Colon (tissue), 2 donors: ENCODE data around the gene GLB1L3.

ENCODE experiments used
- FAIRE-seq: peaks from 2 replicates; lab custom pipeline; 2012; peaks lifted over from hg19 to GRCh38; lab: Jason Lieb, UNC
- donor health status: control.
- donor health status: control.

GLB1L3 gene

DNA sequence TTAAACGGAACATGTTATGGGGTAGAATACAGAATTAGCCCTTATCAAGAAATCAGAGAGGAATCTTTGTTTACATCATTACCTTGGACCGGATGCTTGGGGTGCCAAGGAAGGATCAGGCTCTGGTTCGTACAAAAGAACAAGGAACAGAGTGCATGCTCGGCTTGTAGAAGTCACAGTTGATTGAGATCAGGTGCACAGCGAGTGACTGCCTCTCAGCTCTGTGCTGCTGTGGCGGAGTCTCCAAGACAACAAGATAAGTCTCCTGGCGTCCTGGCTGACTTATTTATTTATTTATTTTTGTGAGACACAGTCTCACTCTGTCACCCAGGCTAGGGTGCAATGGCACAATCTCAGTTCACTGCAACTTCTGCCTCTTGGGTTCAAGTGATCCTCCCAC lies 87.4 kb downstream of the GLB1L3 start:
- FAIRE-seq: no peak

DNA sequence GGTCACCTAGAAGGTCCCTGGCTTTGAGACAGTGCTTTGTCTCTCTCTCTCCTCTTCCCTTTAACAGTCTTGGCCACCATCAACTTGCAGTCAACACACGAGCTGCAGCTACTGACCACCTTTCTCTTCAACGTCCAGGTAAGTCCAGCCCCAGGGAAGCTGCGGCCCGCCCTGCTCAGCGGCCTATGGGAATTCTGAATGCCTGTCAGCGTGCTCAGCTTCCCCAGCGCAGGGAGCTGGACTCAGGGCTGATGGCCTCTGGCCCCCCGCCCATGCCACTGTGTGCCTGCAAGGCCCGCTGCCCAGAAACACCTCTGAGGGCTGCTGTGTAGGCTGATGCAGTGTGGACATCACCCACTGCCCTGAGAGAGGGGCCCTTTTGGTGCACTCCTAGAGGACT lies 88.1 kb downstream of the GLB1L3 start:
- no peak for FAIRE-seq

DNA sequence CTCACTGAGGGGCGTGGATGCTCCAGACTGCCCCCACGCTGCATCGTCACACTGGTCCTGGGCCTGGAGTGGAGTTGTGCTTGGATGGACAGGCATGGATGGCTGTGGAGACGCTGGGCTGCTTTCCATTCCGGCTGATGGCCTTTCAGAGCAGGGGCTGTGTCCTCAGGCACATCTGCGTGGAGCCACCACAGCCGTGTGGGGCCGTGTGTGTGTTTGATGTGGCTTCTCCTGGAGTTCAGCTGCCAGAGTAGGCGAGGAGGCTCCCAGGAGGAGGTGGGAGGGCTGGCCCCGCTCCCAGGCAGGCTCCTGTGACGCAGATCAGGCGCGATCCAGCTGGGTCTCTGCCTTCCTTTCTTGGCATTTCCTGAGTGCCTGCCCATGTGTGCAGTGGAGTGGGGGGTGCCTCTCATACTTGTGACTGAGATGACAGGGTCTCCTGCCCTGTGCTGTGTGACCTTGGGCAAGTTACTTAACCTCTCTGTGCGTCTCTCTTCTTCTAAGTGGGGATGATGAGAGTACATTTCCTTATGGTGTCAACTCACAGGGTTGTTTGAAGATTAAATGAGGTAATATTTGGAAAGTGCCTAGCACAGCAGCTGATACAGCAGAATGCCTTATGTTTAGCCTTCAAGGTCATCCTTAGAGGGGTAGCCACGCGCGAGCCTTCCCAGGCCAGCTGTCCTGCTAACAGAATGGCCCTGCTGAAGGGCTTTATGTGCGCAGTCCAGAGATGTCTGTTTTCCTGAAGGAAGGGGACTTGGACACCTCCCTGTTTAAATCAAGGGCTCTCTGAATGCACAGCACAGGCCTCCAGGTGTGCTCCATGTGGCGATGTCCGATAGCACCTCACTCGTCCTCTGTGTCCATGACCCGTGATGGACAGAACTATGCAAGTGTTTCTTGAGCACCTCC lies 89.1 kb downstream of the GLB1L3 start:
- FAIRE-seq: no peak

DNA sequence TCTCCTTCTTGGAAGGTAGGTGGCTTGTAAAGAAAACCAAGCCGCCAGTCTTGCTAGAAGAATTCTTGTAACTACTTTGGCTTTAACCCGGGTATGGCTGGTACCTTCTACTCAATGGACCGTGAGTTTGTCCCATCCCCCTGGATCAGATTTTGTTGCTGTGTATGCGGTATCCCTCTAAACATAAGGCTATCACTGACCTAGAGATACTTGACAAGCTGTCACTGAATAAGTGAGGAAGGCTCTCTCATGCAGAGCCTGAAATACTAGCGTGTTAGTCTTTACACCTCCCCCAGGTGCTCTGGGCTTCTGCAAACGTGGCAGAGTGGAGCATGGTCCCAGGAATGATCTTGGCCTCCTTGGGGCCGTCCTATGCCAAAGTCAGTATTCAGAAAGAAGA lies 90.1 kb downstream of the GLB1L3 start:
- FAIRE-seq: no peak

DNA sequence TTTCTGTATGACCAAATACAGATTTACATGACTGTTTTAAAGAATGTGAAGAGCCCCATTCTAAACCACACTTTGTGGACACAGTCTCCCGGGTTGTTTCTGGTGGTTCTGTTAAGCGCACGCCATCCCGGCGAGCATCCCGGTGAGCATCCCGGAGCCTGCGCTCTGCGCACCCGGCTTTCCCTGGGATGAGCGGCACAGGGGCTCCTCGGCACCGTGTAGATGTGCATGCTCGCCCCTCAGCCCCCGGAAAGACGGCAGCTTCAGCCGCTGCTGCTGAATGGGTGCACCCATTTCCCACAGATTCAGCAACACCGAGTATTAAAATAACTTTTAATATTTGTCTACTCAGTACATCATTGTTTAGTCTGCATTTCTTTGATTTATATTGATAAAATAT lies 91.6 kb downstream of the GLB1L3 start:
- FAIRE-seq: no peak
